Stimulated activated naive CD8-positive, alpha-beta T cell treated with anti-CD3 and anti-CD28 coated beads, Interleukin-15, amount 100 ng/mL, for 72 hours (primary cell): ENCODE data around the gene XYLT1.

Experiments used
- ATAC-seq: fragments of 150-1000 bp; cut with Tn5 transposase; 2 replicates; pipeline ENCODE4 v1.10.0; 2021; ENCODE audit warnings: mild to moderate bottlenecking, moderate library complexity
- DNase-seq, 2 donors: peaks; one replicate each; pipeline ENCODE4 v3.0.0; 2021 to 2022
- H3K27ac Mint-ChIP-seq, 2 donors: one replicate each; pipeline ENCODE4 v1.8.0; 2022; ENCODE audit warnings: mild to moderate bottlenecking in 2 of 2, mixed read lengths in 2 of 2, moderate library complexity in 2 of 2
- H3K27me3 Mint-ChIP-seq: one replicate; pipeline ENCODE4 v1.8.0; 2022; ENCODE audit warnings: mixed read lengths
- H3K4me1 Mint-ChIP-seq: one replicate; pipeline ENCODE4 v1.8.0; 2022; ENCODE audit warnings: mild to moderate bottlenecking, mixed read lengths
- H3K4me3 Mint-ChIP-seq, 2 donors: one replicate each; pipeline ENCODE4 v1.8.0; 2022; ENCODE audit warnings: mild to moderate bottlenecking in 2 of 2, mixed read lengths in 2 of 2, moderate library complexity in 1 of 2
- H3K9me3 Mint-ChIP-seq, 2 donors: one replicate each; pipeline ENCODE4 v1.8.0; 2022; ENCODE audit warnings: mixed read lengths in 2 of 2

The XYLT1 gene

DNA sequence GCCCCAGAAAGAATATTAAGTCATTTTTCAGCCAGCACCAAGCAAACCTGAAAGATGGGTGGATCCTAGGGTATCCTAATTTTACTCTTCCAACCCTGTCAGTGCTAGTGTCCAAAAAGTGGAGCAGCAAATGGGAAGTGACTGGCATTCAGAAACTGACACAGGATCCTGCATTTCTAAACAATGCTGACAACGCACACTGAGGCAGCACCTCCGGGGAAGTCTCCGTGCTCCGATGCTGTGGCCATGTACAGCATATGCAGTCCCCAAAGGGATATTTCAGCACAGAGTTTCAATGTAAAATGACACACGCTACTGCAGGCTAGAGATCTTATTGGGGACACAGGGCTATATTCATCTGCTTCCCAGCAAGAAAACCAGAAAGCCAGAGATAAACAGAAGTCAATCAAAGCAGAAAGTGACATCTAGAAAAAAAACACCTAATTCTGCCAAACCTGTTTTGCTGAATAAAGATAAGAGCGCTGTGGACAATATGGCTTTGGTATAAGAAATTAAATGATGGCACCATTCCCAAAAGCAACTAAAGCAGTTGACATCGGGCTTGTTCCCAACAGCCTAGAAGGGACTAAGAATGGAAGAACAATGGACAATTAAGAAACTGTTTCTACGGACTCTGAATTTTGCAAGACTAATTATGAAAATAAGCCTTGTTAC lies 17.3 kb downstream of the XYLT1 start:
- no peak overlapping the region for H3K4me3 Mint-ChIP-seq
- ATAC-seq (no peak), DNase-seq (no peak)
- no peaks in the 10 kb centered on the region for H3K27me3 Mint-ChIP-seq
- H3K4me1 Mint-ChIP-seq, result peaks cover 42% of the 10 kb centered on the region
- H3K9me3 Mint-ChIP-seq, result no peaks in the 10 kb centered on the region
- no peak overlapping the region for H3K27ac Mint-ChIP-seq

GRCh38 chr16:17452922-17453321 lies 17.8 kb downstream of the XYLT1 start:
- H3K27ac Mint-ChIP-seq, result no peak overlapping the region
- no peaks in the 10 kb centered on the region for H3K27me3 Mint-ChIP-seq
- no peaks in the 10 kb centered on the region for H3K9me3 Mint-ChIP-seq
- no peak overlapping the region for H3K4me3 Mint-ChIP-seq
- DNase-seq (no peak), ATAC-seq (no peak)
- H3K4me1 Mint-ChIP-seq, result peaks cover 46% of the 10 kb centered on the region

- H3K27me3 Mint-ChIP-seq, result no peaks in the 10 kb centered on the region
- DNase-seq, result no peak
- peak; percentile 61 for ATAC-seq
- peak overlapping the region in 1 of 2 donors; percentile 8 for H3K27ac Mint-ChIP-seq
- no peak overlapping the region for H3K4me3 Mint-ChIP-seq
- no peaks in the 10 kb centered on the region for H3K9me3 Mint-ChIP-seq
- H3K4me1 Mint-ChIP-seq, result peaks cover 46% of the 10 kb centered on the region
These were observed 18.9 kb downstream of the XYLT1 start for GRCh38 chr16:17451843-17452242.

DNA sequence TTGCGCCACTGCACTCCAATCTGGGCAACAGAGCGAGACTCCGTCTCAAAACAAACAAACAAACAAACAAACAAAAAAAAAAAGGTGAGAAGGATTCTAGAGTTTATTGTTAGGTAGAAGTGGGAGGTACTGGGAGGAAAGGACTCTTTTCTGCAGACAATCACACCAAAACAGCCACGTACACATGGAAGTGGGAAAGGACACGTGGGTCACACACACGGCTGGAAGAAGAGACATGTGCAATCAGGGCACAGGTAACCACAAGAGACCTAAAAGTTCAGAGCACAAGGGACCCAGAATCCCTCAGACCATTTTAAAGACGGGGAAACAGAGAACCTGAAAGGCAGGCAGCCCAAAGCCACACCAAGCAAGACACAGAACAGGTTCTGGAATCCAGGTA lies 20.5 kb downstream of the XYLT1 start:
- Mint-ChIP-seq H3K9me3 (no peaks in the 10 kb centered on the region), H3K4me1 (peaks cover 46% of the 10 kb centered on the region), H3K4me3 (no peak overlapping the region), H3K27me3 (no peaks in the 10 kb centered on the region), H3K27ac (peak overlapping the region in 1 of 2 donors; percentile 86)
- DNase-seq, result no peak
- ATAC-seq, result no peak

GRCh38 chr16:17448640-17449638 lies 21.8 kb downstream of the XYLT1 start:
- ATAC-seq, result peak; percentile 84
- Mint-ChIP-seq H3K9me3 (peaks cover 0 to 2% of the 10 kb centered on the region in 2 donors), H3K27me3 (no peaks in the 10 kb centered on the region), H3K4me1 (peaks cover 46% of the 10 kb centered on the region), H3K27ac (peak overlapping the region; percentile 54 to 81), H3K4me3 (peak overlapping the region; percentile 33 to 50)
- peak in 1 of 2 donors; percentile 24 for DNase-seq

DNA sequence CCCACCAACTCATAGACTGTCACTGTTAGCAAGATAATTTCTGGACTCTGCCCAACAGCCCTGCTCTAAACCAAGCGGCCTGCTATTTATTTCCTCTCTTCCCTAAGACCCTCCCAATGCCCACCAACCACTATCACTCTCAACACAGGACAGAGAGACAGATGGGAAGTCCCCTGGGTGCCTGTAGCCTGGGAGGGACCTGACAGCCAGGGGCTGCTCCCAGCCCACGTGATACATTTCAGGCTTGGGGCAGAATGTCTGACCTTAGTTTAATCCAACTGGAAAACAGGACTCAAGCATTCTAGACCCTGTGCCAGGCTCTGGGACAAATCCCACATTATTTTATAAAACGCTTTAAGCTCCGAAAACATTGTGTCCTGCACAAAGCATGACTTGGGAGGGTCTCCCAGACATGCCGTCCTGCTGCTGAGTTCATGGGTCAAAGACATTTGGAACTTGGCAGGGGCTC lies 23.6 kb downstream of the XYLT1 start:
- no peaks in the 10 kb centered on the region for H3K27me3 Mint-ChIP-seq
- H3K4me3 Mint-ChIP-seq, result no peak overlapping the region
- peaks cover 0 to 7% of the 10 kb centered on the region in 2 donors for H3K9me3 Mint-ChIP-seq
- ATAC-seq, result no peak
- H3K4me1 Mint-ChIP-seq, result peaks cover 37% of the 10 kb centered on the region
- no peak for DNase-seq
- H3K27ac Mint-ChIP-seq, result peak overlapping the region in 1 of 2 donors; percentile 72

DNA sequence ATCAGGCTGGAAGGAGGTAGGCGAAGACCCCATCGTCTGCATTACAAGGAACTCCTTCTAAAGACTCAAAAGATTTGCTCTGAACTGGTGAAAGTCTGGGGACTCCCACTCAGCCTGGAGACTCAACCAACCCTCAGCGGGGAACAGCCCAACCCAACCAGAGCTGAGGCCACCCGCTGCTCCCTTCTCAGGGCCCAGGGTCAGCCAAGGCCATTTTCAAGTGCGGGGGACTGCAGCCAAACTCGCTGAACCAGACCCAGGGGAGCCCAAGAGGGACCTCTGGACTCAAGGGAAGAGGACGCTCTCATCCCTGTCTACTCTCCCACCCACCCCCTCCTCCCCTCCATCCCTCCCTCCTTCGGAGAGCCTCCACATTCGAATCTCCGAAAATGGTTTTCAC lies 24.1 kb downstream of the XYLT1 start:
- H3K27me3 Mint-ChIP-seq, result no peaks in the 10 kb centered on the region
- H3K9me3 Mint-ChIP-seq, result peaks cover 0 to 7% of the 10 kb centered on the region in 2 donors
- no peak overlapping the region for H3K27ac Mint-ChIP-seq
- ATAC-seq, result no peak
- H3K4me3 Mint-ChIP-seq, result no peak overlapping the region
- H3K4me1 Mint-ChIP-seq, result peaks cover 32% of the 10 kb centered on the region
- DNase-seq, result no peak

DNA sequence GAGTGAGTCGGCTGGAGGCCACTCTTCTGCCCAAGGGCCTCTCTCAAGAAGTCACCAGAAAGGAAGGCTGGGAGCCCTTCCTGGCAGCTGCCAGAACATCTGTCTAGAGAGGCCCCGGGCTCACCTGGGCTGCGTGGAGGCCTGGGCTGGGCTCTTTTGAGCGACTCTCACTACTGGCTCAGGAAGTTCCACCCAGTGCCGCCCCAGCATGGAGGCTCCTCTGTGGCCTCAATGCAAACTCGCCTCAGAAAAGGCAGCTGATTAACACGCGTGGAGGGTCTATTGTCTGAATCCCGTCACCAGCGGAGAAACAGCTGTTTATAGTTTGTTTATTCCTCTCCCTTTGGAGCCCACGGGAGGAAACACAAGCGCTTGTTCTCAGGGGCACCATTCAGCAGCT lies 25.3 kb downstream of the XYLT1 start:
- no peak overlapping the region for H3K4me3 Mint-ChIP-seq
- ATAC-seq, result no peak

GRCh38 chr16:17444658-17445057 lies 26.1 kb downstream of the XYLT1 start:
- Mint-ChIP-seq H3K4me3 (no peak overlapping the region), H3K27ac (no peak overlapping the region), H3K4me1 (peaks cover 23% of the 10 kb centered on the region), H3K27me3 (no peaks in the 10 kb centered on the region), H3K9me3 (peaks cover 0 to 7% of the 10 kb centered on the region in 2 donors)
- no peak for DNase-seq
- no peak for ATAC-seq

More for the DNA sequence above, 25.3 kb downstream of the XYLT1 start:
- Mint-ChIP-seq H3K27ac (no peak overlapping the region), H3K27me3 (no peaks in the 10 kb centered on the region), H3K4me1 (peaks cover 23% of the 10 kb centered on the region), H3K9me3 (peaks cover 0 to 7% of the 10 kb centered on the region in 2 donors)
- no peak for DNase-seq

DNA sequence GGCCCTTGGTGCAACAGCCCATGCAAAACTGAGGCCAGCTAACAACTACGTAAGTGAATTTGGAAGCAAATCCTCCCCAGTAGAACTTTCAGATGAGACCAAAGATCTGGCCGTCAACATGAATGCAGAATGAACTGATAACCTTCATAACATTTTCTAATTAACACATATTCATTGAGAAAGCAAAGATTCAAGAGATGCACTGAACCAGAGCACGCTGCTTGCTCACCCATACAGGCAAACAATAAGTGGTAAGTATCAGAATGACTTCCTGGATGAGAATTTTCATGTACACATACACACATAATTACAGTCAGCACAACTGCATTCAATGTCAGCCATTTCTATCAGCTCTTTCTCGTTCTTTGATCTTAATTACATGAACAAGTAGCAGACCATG lies 30.6 kb downstream of the XYLT1 start:
- Mint-ChIP-seq H3K4me3 (no peak overlapping the region), H3K9me3 (peaks cover 0 to 7% of the 10 kb centered on the region in 2 donors), H3K27me3 (no peaks in the 10 kb centered on the region), H3K27ac (no peak overlapping the region), H3K4me1 (peaks cover 39% of the 10 kb centered on the region)
- DNase-seq (no peak), ATAC-seq (no peak)

DNA sequence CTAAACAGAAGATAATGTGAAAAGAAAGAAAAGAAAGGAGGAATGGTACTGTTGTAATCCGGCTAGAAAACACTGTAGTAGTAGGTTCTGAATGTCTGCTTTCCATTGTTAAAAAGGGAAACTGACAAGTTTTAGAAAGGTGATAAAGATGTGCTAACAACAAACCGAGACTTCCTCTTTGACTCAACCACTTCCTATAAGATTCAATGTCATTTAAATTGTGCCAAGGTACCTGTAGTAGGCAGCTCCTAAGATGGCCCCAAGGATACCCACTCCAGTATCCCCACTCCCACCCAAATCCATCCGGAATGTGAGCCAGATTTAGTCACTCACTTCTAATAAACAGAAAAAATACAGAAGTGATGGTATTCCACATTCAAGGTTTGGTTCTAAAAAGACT lies 31.2 kb downstream of the XYLT1 start:
- H3K27ac Mint-ChIP-seq, result peak overlapping the region; percentile 44 to 86
- H3K4me3 Mint-ChIP-seq, result peak overlapping the region; percentile 49 to 61
- peaks cover 39% of the 10 kb centered on the region for H3K4me1 Mint-ChIP-seq
- no peaks in the 10 kb centered on the region for H3K27me3 Mint-ChIP-seq
- ATAC-seq, result peak; percentile 56
- no peak for DNase-seq
- peaks cover 0 to 7% of the 10 kb centered on the region in 2 donors for H3K9me3 Mint-ChIP-seq

DNA sequence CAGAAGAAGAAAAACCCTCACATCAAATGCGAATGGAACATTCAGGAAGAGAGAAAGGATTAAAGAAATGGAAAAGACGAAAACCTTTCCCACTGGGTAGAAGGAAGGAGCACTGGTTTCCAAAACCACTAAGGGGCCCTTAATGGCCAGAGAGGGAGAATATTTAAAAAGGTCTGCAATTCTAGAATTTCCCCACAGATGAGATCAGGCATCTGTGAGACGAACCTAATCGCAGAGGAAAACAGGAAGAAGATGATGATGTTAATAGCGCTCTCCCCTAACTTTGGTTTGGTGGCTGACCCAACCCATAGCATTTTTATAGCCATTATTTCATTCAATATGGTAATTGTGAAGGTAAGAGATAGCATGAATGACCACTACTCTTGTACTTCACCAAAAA lies 32.8 kb downstream of the XYLT1 start:
- Mint-ChIP-seq H3K27ac (peak overlapping the region in 1 of 2 donors; percentile 64), H3K27me3 (no peaks in the 10 kb centered on the region), H3K9me3 (no peaks in the 10 kb centered on the region), H3K4me3 (no peak overlapping the region), H3K4me1 (peaks cover 39% of the 10 kb centered on the region)
- DNase-seq, result no peak
- ATAC-seq, result no peak

GRCh38 chr16:17437127-17437720 lies 33.5 kb downstream of the XYLT1 start:
- Mint-ChIP-seq H3K9me3 (no peaks in the 10 kb centered on the region), H3K27me3 (no peaks in the 10 kb centered on the region), H3K4me1 (peaks cover 44% of the 10 kb centered on the region), H3K27ac (no peak overlapping the region), H3K4me3 (no peak overlapping the region)
- no peak for ATAC-seq
- DNase-seq, result no peak

- Mint-ChIP-seq H3K4me1 (peaks cover 42% of the 10 kb centered on the region), H3K4me3 (no peak overlapping the region), H3K9me3 (no peaks in the 10 kb centered on the region)
These were observed 35.4 kb downstream of the XYLT1 start for GRCh38 chr16:17435318-17435717.

DNA sequence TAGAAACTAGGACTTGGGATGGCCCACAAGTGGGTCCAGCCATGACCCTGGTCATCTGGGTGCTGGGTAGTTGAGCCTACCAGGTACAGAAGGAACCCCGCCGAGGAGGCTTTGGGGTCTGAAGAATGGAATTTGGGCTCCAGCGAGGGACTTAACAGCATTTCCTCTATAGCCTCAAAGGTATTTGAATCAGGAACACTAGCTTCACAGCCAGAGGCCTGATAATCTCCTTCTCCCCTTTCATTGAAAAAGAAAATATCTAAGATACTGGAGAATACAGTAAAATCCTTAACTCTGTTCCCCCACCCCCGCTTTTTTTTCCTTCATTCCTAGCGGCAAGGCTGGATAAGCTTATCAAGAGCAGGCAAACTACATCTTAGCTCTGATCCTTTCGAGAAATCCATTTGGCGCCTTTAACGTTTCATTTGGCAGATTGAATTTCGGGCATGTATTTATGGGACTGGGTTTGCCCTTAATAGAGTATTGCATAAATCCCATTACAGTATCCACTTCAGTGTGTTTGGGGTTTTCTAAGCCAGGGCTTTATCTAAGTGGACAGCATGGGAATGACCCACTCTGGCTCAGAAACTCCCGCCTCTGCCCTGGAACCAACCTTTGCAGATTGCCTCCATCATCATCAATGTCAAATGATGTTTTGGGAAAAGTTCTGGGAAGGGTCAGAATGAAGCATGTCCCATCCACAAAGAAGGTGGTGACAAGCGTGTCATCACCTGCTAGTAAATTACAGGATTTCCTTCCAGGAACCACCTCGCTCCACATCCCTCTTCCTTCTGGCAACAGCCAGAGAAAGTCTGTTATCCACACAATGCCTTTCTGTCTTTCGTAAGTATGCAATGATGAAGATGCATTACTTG lies 36.9 kb downstream of the XYLT1 start:
- H3K27me3 Mint-ChIP-seq, result no peaks in the 10 kb centered on the region
- DNase-seq (no peak), ATAC-seq (no peak)
- H3K4me3 Mint-ChIP-seq, result no peak overlapping the region
- H3K27ac Mint-ChIP-seq, result no peak overlapping the region
- peaks cover 27% of the 10 kb centered on the region for H3K4me1 Mint-ChIP-seq
- no peaks in the 10 kb centered on the region for H3K9me3 Mint-ChIP-seq

More at GRCh38 chr16:17435318-17435717, 35.4 kb downstream of the XYLT1 start:
- no peak for ATAC-seq
- H3K27me3 Mint-ChIP-seq, result no peaks in the 10 kb centered on the region
- no peak overlapping the region for H3K27ac Mint-ChIP-seq
- DNase-seq, result no peak
